ENCODE data around the gene GMDS.

DNA sequence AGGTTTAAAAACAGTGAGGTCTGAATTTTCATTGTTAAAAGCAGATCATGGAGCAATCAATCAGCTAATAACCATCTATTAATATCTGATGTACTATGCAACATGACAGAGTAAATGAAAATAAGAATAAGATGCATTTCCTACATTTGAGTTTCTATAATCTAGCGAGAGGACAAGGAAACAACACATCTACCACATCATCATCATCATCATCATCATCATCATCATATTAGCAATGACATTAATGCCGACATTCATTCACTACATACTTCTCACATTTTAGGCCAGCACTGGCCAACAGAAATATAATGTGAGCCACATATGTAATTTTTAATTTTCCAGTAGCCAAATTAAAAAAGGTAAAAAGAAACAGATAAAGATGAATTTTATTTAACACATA lies 110.0 kb downstream of the GMDS start:
- TF ChIP-seq POLR2AphosphoS5 (IDR thresholded peaks at IDR 0.05; ENCODE audit: low read depth, low read length) = no peak
- TF ChIP-seq POLR2A (IDR thresholded peaks at IDR 0.05; ENCODE audit: low read depth, low read length) = no peak

Data from GM12892 (cell line).